ENCODE results near the gene SDHB.

- TF ChIP-seq, protein P1, sequence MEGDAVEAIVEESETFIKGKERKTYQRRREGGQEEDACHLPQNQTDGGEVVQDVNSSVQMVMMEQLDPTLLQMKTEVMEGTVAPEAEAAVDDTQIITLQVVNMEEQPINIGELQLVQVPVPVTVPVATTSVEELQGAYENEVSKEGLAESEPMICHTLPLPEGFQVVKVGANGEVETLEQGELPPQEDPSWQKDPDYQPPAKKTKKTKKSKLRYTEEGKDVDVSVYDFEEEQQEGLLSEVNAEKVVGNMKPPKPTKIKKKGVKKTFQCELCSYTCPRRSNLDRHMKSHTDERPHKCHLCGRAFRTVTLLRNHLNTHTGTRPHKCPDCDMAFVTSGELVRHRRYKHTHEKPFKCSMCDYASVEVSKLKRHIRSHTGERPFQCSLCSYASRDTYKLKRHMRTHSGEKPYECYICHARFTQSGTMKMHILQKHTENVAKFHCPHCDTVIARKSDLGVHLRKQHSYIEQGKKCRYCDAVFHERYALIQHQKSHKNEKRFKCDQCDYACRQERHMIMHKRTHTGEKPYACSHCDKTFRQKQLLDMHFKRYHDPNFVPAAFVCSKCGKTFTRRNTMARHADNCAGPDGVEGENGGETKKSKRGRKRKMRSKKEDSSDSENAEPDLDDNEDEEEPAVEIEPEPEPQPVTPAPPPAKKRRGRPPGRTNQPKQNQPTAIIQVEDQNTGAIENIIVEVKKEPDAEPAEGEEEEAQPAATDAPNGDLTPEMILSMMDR (conservative IDR thresholded peaks at IDR 0.05), result no peak
- TF ChIP-seq ZFX (IDR thresholded peaks at IDR 0.05), result no peak
Measured at GRCh38 chr1:16978567-16979474, 75.0 kb downstream of the SDHB start.

Measured in C4-2B (cell line).